K562 (cell line): Measurements from ENCODE around the gene MSRB3. TPM values are rescaled to one million over a fixed set of nuclear protein-coding genes. Genes with fewer than 3 reads are reported as not detected.

Experiments used
- CBX2 ChIP-seq: fragments of 200-600 bp; sonication (generic); IDR thresholded peaks from one replicate; pipeline ENCODE4 v1.6.1; 2012; ENCODE audit warnings: mild to moderate bottlenecking, low read length, inconsistent platforms; ENCODE audit not compliant: insufficient read depth, poor library complexity, severe bottlenecking
- OTX1 ChIP-seq: fragments of 450-650 bp; formaldehyde crosslinking; IDR thresholded peaks from 2 replicates; pipeline ENCODE4 v1.4.0; 2022; ENCODE audit warnings: mild to moderate bottlenecking
- SRF ChIP-seq, 2 experiments: fragments of 250-450, 450-650 bp in 1 of 2; sonication (Bioruptor Pico) in 1 of 2; sonication (generic) in 1 of 2; formaldehyde crosslinking; IDR thresholded peaks; 2 replicates each; pipeline versions ENCODE4 v1.5.0 to v1.5.1; 2020 to 2022; ENCODE audit warnings: mild to moderate bottlenecking in 1 of 2, missing genetic modification reagents in 1 of 2
- WHSC1 ChIP-seq: IDR thresholded peaks from one replicate; pipeline ENCODE4 v1.6.1; 2012; ENCODE audit warnings: low read length, control low read depth, inconsistent platforms
- ZNF316 ChIP-seq: fragments of 450-650 bp; IDR thresholded peaks from 2 replicates; pipeline ENCODE4 v1.6.1; 2016
- polyA plus RNA-seq, 8 experiments: library from polyadenylated mRNA; depleted of rRNA in 4 of 8; stranded (reverse) in 5 of 8; unstranded in 3 of 8; fragments of >200 nt; fragmentation: Nextera tagmentation in 2 of 8; fragmentation: Illumina TruSeq in 1 of 8; extraction: Ambion mirVana in 2 of 8; extraction: Trizol in 1 of 8; gene quantifications; 2 replicates each; pipeline versions ENCODE4 v1.2.1 to v1.2.3, GENCODE V29; 2011 to 2014; ENCODE audit warnings: inconsistent platforms in 1 of 8, missing spikeins in 1 of 8
- total RNA-seq, 7 experiments: library from RNA; depleted of rRNA in 6 of 7; stranded (reverse); fragments of >200 nt in 6 of 7; fragmentation: Illumina TruSeq in 2 of 7; extraction: Trizol in 2 of 7; gene quantifications; 2 replicates each; pipeline versions ENCODE4 v1.2.1 to v1.2.3, GENCODE V29; 2011 to 2021; ENCODE audit warnings: low replicate concordance in 1 of 7
- TF ChIP-seq, protein P1 (sequence below): fragments of 450-650 bp; IDR thresholded peaks from 2 replicates; pipeline ENCODE4 v1.6.1; 2016; ENCODE audit warnings: mild to moderate bottlenecking, moderate library complexity
- TF ChIP-seq, protein P2 (sequence below): sonication (generic); formaldehyde crosslinking; IDR thresholded peaks from 2 replicates; pipeline ENCODE4 v1.8.0; 2022; ENCODE audit warnings: mild to moderate bottlenecking, missing genetic modification reagents
- TF ChIP-seq, protein P3 (sequence below): sonication (generic); formaldehyde crosslinking; IDR thresholded peaks from 2 replicates; pipeline ENCODE4 v1.8.0; 2023; ENCODE audit warnings: mild to moderate bottlenecking, missing genetic modification reagents

The MSRB3 gene
- total and polyA plus RNA-seq, 9 of the 15 experiments (the other 6 are each of a cell fraction or from before 2014, with no cell fraction given) = 0.04 TPM; not detected in 8

DNA sequence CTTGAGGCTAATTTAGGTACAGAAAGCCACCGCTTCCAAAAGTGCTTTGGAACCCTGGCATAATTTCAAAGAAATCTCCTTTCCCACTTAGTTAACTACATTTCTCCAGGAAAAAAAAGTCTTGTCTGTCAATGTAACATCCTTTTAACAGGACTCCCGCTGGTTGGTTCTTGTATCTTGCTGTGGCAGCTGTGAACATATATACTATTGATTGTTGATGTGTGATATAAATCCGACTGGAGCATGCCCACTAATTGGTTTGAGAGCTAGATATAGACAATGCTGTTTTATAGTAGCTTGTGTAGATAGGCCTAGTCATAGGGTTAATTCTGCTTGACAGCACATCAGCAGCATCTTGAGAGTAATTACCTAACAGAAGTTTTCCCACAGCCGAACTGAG is 89.6 kb downstream of the MSRB3 start (continued):
- TF ChIP-seq, protein P1, sequence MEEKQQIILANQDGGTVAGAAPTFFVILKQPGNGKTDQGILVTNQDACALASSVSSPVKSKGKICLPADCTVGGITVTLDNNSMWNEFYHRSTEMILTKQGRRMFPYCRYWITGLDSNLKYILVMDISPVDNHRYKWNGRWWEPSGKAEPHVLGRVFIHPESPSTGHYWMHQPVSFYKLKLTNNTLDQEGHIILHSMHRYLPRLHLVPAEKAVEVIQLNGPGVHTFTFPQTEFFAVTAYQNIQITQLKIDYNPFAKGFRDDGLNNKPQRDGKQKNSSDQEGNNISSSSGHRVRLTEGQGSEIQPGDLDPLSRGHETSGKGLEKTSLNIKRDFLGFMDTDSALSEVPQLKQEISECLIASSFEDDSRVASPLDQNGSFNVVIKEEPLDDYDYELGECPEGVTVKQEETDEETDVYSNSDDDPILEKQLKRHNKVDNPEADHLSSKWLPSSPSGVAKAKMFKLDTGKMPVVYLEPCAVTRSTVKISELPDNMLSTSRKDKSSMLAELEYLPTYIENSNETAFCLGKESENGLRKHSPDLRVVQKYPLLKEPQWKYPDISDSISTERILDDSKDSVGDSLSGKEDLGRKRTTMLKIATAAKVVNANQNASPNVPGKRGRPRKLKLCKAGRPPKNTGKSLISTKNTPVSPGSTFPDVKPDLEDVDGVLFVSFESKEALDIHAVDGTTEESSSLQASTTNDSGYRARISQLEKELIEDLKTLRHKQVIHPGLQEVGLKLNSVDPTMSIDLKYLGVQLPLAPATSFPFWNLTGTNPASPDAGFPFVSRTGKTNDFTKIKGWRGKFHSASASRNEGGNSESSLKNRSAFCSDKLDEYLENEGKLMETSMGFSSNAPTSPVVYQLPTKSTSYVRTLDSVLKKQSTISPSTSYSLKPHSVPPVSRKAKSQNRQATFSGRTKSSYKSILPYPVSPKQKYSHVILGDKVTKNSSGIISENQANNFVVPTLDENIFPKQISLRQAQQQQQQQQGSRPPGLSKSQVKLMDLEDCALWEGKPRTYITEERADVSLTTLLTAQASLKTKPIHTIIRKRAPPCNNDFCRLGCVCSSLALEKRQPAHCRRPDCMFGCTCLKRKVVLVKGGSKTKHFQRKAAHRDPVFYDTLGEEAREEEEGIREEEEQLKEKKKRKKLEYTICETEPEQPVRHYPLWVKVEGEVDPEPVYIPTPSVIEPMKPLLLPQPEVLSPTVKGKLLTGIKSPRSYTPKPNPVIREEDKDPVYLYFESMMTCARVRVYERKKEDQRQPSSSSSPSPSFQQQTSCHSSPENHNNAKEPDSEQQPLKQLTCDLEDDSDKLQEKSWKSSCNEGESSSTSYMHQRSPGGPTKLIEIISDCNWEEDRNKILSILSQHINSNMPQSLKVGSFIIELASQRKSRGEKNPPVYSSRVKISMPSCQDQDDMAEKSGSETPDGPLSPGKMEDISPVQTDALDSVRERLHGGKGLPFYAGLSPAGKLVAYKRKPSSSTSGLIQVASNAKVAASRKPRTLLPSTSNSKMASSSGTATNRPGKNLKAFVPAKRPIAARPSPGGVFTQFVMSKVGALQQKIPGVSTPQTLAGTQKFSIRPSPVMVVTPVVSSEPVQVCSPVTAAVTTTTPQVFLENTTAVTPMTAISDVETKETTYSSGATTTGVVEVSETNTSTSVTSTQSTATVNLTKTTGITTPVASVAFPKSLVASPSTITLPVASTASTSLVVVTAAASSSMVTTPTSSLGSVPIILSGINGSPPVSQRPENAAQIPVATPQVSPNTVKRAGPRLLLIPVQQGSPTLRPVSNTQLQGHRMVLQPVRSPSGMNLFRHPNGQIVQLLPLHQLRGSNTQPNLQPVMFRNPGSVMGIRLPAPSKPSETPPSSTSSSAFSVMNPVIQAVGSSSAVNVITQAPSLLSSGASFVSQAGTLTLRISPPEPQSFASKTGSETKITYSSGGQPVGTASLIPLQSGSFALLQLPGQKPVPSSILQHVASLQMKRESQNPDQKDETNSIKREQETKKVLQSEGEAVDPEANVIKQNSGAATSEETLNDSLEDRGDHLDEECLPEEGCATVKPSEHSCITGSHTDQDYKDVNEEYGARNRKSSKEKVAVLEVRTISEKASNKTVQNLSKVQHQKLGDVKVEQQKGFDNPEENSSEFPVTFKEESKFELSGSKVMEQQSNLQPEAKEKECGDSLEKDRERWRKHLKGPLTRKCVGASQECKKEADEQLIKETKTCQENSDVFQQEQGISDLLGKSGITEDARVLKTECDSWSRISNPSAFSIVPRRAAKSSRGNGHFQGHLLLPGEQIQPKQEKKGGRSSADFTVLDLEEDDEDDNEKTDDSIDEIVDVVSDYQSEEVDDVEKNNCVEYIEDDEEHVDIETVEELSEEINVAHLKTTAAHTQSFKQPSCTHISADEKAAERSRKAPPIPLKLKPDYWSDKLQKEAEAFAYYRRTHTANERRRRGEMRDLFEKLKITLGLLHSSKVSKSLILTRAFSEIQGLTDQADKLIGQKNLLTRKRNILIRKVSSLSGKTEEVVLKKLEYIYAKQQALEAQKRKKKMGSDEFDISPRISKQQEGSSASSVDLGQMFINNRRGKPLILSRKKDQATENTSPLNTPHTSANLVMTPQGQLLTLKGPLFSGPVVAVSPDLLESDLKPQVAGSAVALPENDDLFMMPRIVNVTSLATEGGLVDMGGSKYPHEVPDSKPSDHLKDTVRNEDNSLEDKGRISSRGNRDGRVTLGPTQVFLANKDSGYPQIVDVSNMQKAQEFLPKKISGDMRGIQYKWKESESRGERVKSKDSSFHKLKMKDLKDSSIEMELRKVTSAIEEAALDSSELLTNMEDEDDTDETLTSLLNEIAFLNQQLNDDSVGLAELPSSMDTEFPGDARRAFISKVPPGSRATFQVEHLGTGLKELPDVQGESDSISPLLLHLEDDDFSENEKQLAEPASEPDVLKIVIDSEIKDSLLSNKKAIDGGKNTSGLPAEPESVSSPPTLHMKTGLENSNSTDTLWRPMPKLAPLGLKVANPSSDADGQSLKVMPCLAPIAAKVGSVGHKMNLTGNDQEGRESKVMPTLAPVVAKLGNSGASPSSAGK = no peak
- TF ChIP-seq SRF (CRISPR knock-in tag; IDR thresholded peaks at IDR 0.05) (no peak), ZNF316 (no peak), CBX2 (no peak), OTX1 (CRISPR knock-in tag) (no peak), WHSC1 (no peak)
- TF ChIP-seq, protein P2, sequence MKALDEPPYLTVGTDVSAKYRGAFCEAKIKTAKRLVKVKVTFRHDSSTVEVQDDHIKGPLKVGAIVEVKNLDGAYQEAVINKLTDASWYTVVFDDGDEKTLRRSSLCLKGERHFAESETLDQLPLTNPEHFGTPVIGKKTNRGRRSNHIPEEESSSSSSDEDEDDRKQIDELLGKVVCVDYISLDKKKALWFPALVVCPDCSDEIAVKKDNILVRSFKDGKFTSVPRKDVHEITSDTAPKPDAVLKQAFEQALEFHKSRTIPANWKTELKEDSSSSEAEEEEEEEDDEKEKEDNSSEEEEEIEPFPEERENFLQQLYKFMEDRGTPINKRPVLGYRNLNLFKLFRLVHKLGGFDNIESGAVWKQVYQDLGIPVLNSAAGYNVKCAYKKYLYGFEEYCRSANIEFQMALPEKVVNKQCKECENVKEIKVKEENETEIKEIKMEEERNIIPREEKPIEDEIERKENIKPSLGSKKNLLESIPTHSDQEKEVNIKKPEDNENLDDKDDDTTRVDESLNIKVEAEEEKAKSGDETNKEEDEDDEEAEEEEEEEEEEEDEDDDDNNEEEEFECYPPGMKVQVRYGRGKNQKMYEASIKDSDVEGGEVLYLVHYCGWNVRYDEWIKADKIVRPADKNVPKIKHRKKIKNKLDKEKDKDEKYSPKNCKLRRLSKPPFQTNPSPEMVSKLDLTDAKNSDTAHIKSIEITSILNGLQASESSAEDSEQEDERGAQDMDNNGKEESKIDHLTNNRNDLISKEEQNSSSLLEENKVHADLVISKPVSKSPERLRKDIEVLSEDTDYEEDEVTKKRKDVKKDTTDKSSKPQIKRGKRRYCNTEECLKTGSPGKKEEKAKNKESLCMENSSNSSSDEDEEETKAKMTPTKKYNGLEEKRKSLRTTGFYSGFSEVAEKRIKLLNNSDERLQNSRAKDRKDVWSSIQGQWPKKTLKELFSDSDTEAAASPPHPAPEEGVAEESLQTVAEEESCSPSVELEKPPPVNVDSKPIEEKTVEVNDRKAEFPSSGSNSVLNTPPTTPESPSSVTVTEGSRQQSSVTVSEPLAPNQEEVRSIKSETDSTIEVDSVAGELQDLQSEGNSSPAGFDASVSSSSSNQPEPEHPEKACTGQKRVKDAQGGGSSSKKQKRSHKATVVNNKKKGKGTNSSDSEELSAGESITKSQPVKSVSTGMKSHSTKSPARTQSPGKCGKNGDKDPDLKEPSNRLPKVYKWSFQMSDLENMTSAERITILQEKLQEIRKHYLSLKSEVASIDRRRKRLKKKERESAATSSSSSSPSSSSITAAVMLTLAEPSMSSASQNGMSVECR = no peak
- TF ChIP-seq, protein P3, sequence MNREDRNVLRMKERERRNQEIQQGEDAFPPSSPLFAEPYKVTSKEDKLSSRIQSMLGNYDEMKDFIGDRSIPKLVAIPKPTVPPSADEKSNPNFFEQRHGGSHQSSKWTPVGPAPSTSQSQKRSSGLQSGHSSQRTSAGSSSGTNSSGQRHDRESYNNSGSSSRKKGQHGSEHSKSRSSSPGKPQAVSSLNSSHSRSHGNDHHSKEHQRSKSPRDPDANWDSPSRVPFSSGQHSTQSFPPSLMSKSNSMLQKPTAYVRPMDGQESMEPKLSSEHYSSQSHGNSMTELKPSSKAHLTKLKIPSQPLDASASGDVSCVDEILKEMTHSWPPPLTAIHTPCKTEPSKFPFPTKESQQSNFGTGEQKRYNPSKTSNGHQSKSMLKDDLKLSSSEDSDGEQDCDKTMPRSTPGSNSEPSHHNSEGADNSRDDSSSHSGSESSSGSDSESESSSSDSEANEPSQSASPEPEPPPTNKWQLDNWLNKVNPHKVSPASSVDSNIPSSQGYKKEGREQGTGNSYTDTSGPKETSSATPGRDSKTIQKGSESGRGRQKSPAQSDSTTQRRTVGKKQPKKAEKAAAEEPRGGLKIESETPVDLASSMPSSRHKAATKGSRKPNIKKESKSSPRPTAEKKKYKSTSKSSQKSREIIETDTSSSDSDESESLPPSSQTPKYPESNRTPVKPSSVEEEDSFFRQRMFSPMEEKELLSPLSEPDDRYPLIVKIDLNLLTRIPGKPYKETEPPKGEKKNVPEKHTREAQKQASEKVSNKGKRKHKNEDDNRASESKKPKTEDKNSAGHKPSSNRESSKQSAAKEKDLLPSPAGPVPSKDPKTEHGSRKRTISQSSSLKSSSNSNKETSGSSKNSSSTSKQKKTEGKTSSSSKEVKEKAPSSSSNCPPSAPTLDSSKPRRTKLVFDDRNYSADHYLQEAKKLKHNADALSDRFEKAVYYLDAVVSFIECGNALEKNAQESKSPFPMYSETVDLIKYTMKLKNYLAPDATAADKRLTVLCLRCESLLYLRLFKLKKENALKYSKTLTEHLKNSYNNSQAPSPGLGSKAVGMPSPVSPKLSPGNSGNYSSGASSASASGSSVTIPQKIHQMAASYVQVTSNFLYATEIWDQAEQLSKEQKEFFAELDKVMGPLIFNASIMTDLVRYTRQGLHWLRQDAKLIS (CRISPR knock-in tag) = no peak
- TF ChIP-seq, all 486 proteins: peak for 0
